Measurements from ENCODE around the gene PRKCD. TPM values are rescaled to one million over a fixed set of nuclear protein-coding genes. Genes with fewer than 3 reads are reported as not detected.
"Not testable (repeated sequence)": the region's sequence is repeated elsewhere in the genome, so short reads cannot be mapped to it uniquely, and the experiment has no call there.

The PRKCD gene
- total and polyA plus RNA-seq, 4 donors, result 16.1 to 33.4 (median 27.2) TPM

- H3K4me3 ChIP-seq (ENCODE audit: low read length in 2 of 2); H3K27me3 ChIP-seq (ENCODE audit: control insufficient read depth in 1 of 2, insufficient read depth in 2 of 2, low read length in 1 of 2); H3K27ac ChIP-seq (ENCODE audit: low read depth in 1 of 2, low read length in 2 of 2); intact Hi-C loops (cut with DNase I); ATAC-seq (ENCODE audit: low FRiP score); H3K4me1 ChIP-seq (ENCODE audit: control insufficient read depth in 1 of 2, insufficient read depth in 2 of 2, low read length in 2 of 2); H3K9me3 ChIP-seq (ENCODE audit: control insufficient read depth, low read length); H3K36me3 ChIP-seq (ENCODE audit: control insufficient read depth in 1 of 2, insufficient read depth in 2 of 2, low read length in 1 of 2): not testable (repeated sequence)
- peak in 1 of 2 donors; percentile 13 for DNase-seq
- WGBS, 2 donors, result 94 to 96% methylated on average over 9 of the region's 9 CpGs
Observed at GRCh38 chr3:53151086-53151438, 9.9 kb upstream of the PRKCD start.

DNA sequence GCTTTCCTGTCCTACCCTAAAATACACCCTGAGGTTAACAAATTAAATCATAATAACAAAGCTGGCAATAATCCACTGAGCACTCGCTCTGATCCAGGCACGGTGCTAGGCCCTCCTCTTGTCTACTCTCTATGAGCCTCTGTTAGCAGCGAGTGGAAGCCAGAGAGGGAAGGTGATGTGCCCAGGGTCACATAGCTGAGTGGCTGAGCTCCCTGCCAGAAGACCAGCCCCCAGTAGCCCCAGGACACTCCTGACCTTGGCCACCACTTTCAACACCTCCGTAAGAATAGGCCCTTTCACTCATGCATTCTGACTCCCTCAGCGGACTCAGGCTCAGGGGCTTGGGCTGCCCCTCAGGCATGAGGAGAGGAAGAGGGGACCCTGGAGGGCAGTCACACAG lies 9.5 kb upstream of the PRKCD start:
- DNase-seq (no peak), ATAC-seq (ENCODE audit: low FRiP score) (no peak)
- Histone ChIP-seq H3K9me3 (ENCODE audit: control insufficient read depth, low read length) (no peaks in the 10 kb centered on the region), H3K4me3 (ENCODE audit: low read length in 2 of 2) (no peak overlapping the region), H3K27me3 (ENCODE audit: control insufficient read depth in 1 of 2, insufficient read depth in 2 of 2, low read length in 1 of 2) (no peaks in the 10 kb centered on the region), H3K27ac (ENCODE audit: low read depth in 1 of 2, low read length in 2 of 2) (no peak overlapping the region), H3K4me1 (ENCODE audit: control insufficient read depth in 1 of 2, insufficient read depth in 2 of 2, low read length in 2 of 2) (no peaks in the 10 kb centered on the region), H3K36me3 (ENCODE audit: control insufficient read depth in 1 of 2, insufficient read depth in 2 of 2, low read length in 1 of 2) (no peaks in the 10 kb centered on the region)
- 94% methylated on average over 5 of the region's 5 CpGs for WGBS, 2 donors
- intact Hi-C loops (cut with DNase I), result no loop called here

- no peak overlapping the region for H3K4me3 ChIP-seq (ENCODE audit: low read length in 2 of 2)
- intact Hi-C loops (cut with DNase I), result no loop called here
- 91 to 95% methylated on average over 20 of the region's 20 CpGs for WGBS, 2 donors
- H3K36me3 ChIP-seq (ENCODE audit: control insufficient read depth in 1 of 2, insufficient read depth in 2 of 2, low read length in 1 of 2), result no peaks in the 10 kb centered on the region
- H3K27me3 ChIP-seq (ENCODE audit: control insufficient read depth in 1 of 2, insufficient read depth in 2 of 2, low read length in 1 of 2), result no peaks in the 10 kb centered on the region
- ATAC-seq (ENCODE audit: low FRiP score) (no peak), DNase-seq (peak in 1 of 2 donors; percentile 46)
- H3K27ac ChIP-seq (ENCODE audit: low read depth in 1 of 2, low read length in 2 of 2), result no peak overlapping the region
- no peaks in the 10 kb centered on the region for H3K4me1 ChIP-seq (ENCODE audit: control insufficient read depth in 1 of 2, insufficient read depth in 2 of 2, low read length in 2 of 2)
- H3K9me3 ChIP-seq (ENCODE audit: control insufficient read depth, low read length), result no peaks in the 10 kb centered on the region
Observed at GRCh38 chr3:53151870-53152660, 8.9 kb upstream of the PRKCD start.

DNA sequence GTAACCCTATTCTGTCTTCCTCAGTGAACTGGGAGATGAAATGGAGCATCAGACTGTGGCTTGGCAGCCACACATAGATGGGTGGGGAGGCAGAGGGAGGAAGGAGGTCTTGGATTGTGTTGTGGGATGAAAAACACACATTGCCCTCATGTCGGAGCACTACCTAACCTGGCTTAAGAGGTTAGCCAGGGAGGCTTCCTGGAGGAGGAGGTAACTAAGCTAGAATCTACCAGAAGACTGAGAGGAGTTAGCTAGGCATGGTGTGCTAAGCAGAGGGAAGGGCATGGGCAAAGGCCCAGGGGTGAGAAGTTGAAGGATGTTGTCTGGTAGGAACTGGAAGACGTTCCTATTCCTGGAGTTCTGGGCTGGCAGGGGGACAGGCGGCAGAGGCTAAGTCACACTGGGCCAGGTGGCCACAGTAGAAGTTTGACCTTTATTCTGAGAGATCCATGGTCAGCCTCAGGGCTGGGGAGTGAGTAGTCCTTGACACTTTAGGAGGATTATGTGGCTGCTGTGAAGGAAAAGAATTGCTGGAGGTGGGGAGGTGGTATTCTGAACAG lies 7.7 kb upstream of the PRKCD start:
- no peak for ATAC-seq (ENCODE audit: low FRiP score)
- H3K4me3 ChIP-seq (ENCODE audit: low read length in 2 of 2), result no peak overlapping the region
- no peaks in the 10 kb centered on the region for H3K27me3 ChIP-seq (ENCODE audit: control insufficient read depth in 1 of 2, insufficient read depth in 2 of 2, low read length in 1 of 2)
- WGBS, 2 donors, result 64 to 72% methylated on average over 3 of the region's 3 CpGs
- DNase-seq, result no peak
- no peaks in the 10 kb centered on the region for H3K36me3 ChIP-seq (ENCODE audit: control insufficient read depth in 1 of 2, insufficient read depth in 2 of 2, low read length in 1 of 2)
- H3K27ac ChIP-seq (ENCODE audit: low read depth in 1 of 2, low read length in 2 of 2), result no peak overlapping the region
- no peaks in the 10 kb centered on the region for H3K9me3 ChIP-seq (ENCODE audit: control insufficient read depth, low read length)
- H3K4me1 ChIP-seq (ENCODE audit: control insufficient read depth in 1 of 2, insufficient read depth in 2 of 2, low read length in 2 of 2), result no peaks in the 10 kb centered on the region
- intact Hi-C loops (cut with DNase I), result no loop called here

DNA sequence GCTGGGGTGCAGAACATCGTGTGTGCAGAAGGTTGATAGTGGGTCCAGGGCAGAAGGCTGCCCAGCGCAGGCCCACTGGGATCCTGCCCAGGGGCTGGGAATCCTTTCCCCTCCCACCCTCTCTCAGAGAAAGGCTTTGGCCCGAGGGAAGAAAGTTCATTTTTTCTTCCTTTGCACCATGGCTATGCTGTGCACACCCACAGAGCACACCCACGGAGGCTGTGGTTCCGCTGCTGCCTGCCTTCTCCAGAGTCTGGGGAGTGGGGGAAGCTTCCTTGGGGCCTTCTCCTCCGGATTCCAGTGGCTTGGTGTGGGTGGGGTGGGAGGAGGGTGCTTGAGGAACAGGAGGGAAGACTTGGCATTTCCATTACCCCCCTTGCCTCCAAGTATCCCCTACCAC lies 7.0 kb upstream of the PRKCD start:
- Histone ChIP-seq H3K4me3 (ENCODE audit: low read length in 2 of 2) (no peak overlapping the region), H3K4me1 (ENCODE audit: control insufficient read depth in 1 of 2, insufficient read depth in 2 of 2, low read length in 2 of 2) (no peaks in the 10 kb centered on the region), H3K27ac (ENCODE audit: low read depth in 1 of 2, low read length in 2 of 2) (no peak overlapping the region), H3K9me3 (ENCODE audit: control insufficient read depth, low read length) (no peaks in the 10 kb centered on the region), H3K27me3 (ENCODE audit: control insufficient read depth in 1 of 2, insufficient read depth in 2 of 2, low read length in 1 of 2) (no peaks in the 10 kb centered on the region), H3K36me3 (ENCODE audit: control insufficient read depth in 1 of 2, insufficient read depth in 2 of 2, low read length in 1 of 2) (no peaks in the 10 kb centered on the region)
- intact Hi-C loops (cut with DNase I), result no loop called here
- DNase-seq (no peak), ATAC-seq (ENCODE audit: low FRiP score) (no peak)
- 44 to 45% methylated on average over 6 of the region's 6 CpGs for WGBS, 2 donors

- intact Hi-C loops (cut with DNase I), result no loop called here
- no peaks in the 10 kb centered on the region for H3K4me1 ChIP-seq (ENCODE audit: control insufficient read depth in 1 of 2, insufficient read depth in 2 of 2, low read length in 2 of 2)
- ATAC-seq (ENCODE audit: low FRiP score), result peak; percentile 8
- no peak for DNase-seq
- H3K27ac ChIP-seq (ENCODE audit: low read depth in 1 of 2, low read length in 2 of 2), result no peak overlapping the region
- no peaks in the 10 kb centered on the region for H3K9me3 ChIP-seq (ENCODE audit: control insufficient read depth, low read length)
- 10 to 18% methylated on average over 4 of the region's 4 CpGs for WGBS, 2 donors
- no peaks in the 10 kb centered on the region for H3K36me3 ChIP-seq (ENCODE audit: control insufficient read depth in 1 of 2, insufficient read depth in 2 of 2, low read length in 1 of 2)
- no peaks in the 10 kb centered on the region for H3K27me3 ChIP-seq (ENCODE audit: control insufficient read depth in 1 of 2, insufficient read depth in 2 of 2, low read length in 1 of 2)
- no peak overlapping the region for H3K4me3 ChIP-seq (ENCODE audit: low read length in 2 of 2)
Observed at GRCh38 chr3:53154881-53155285, 6.1 kb upstream of the PRKCD start.

DNA sequence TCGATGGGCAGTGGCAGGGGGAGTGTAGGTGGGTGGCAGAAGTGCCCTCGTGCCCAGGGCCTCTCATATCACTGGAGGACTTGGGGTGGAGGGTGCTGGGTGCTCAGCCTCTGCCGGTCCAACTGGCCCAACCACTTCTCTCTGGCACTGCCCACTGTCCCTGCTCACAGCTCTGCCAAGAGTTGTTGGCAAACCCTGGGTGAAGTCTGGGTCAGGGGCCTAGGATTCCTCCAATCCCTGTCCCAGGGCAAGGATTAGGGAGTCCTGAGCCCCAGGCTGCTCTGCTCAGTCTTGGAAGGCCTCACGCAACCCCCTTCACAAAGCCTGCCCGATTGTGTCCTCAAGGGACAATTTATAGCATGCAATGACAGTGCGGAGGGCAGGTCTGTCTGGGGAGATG lies 5.2 kb upstream of the PRKCD start:
- Histone ChIP-seq H3K27me3 (ENCODE audit: control insufficient read depth in 1 of 2, insufficient read depth in 2 of 2, low read length in 1 of 2) (no peaks in the 10 kb centered on the region), H3K9me3 (ENCODE audit: control insufficient read depth, low read length) (no peaks in the 10 kb centered on the region), H3K27ac (ENCODE audit: low read depth in 1 of 2, low read length in 2 of 2) (no peak overlapping the region), H3K4me1 (ENCODE audit: control insufficient read depth in 1 of 2, insufficient read depth in 2 of 2, low read length in 2 of 2) (no peaks in the 10 kb centered on the region), H3K36me3 (ENCODE audit: control insufficient read depth in 1 of 2, insufficient read depth in 2 of 2, low read length in 1 of 2) (no peaks in the 10 kb centered on the region), H3K4me3 (ENCODE audit: low read length in 2 of 2) (no peak overlapping the region)
- ATAC-seq (ENCODE audit: low FRiP score) (no peak), DNase-seq (no peak)
- 25 to 33% methylated on average over 6 of the region's 6 CpGs for WGBS, 2 donors
- intact Hi-C loops (cut with DNase I), result no loop called here

- intact Hi-C loops (cut with DNase I), result no loop called here
- Histone ChIP-seq H3K36me3 (ENCODE audit: control insufficient read depth in 1 of 2, insufficient read depth in 2 of 2, low read length in 1 of 2) (no peaks in the 10 kb centered on the region), H3K4me3 (ENCODE audit: low read length in 2 of 2) (no peak overlapping the region), H3K27me3 (ENCODE audit: control insufficient read depth in 1 of 2, insufficient read depth in 2 of 2, low read length in 1 of 2) (no peaks in the 10 kb centered on the region), H3K27ac (ENCODE audit: low read depth in 1 of 2, low read length in 2 of 2) (no peak overlapping the region), H3K4me1 (ENCODE audit: control insufficient read depth in 1 of 2, insufficient read depth in 2 of 2, low read length in 2 of 2) (no peaks in the 10 kb centered on the region), H3K9me3 (ENCODE audit: control insufficient read depth, low read length) (no peaks in the 10 kb centered on the region)
- no peak for ATAC-seq (ENCODE audit: low FRiP score)
- 33 to 44% methylated on average over 33 to 36 of the region's 36 CpGs for WGBS, 2 donors
- DNase-seq, result no peak
Observed at GRCh38 chr3:53156368-53156834, 4.6 kb upstream of the PRKCD start.

DNA sequence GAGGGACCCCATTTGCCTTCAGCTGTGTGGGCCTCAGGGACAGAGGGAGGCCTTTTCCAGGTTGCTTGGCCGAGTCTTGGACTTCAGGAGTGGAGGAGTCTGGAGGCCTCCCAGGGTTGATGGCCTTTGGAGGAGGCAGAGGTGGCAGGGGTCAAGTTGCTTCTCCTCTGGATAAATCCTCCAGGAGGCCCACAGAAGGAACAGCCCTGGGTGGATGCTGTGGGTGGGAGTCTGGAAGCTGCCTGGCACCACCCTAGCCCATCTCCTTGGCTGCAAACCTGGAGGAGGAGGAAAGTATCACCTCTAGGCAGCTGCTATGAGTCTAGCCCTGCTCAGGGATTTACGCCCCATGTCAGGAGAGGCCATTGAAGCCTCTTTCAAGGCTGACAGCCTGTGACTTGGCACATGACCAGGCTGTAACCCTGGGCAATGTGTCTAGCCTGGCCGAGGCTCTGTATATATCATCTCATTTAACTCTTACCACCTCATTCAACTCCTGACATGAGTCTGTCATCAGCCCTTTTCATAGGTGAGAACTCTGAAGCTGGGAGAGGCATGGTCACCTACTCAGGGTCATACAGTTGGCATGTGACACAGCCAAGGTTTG lies 2.9 kb upstream of the PRKCD start:
- DNase-seq (no peak), ATAC-seq (ENCODE audit: low FRiP score) (no peak)
- intact Hi-C loops (cut with DNase I), result no loop called here
- Histone ChIP-seq H3K27me3 (ENCODE audit: control insufficient read depth in 1 of 2, insufficient read depth in 2 of 2, low read length in 1 of 2) (no peaks in the 10 kb centered on the region), H3K4me1 (ENCODE audit: control insufficient read depth in 1 of 2, insufficient read depth in 2 of 2, low read length in 2 of 2) (no peaks in the 10 kb centered on the region), H3K36me3 (ENCODE audit: control insufficient read depth in 1 of 2, insufficient read depth in 2 of 2, low read length in 1 of 2) (no peaks in the 10 kb centered on the region), H3K27ac (ENCODE audit: low read depth in 1 of 2, low read length in 2 of 2) (no peak overlapping the region), H3K9me3 (ENCODE audit: control insufficient read depth, low read length) (no peaks in the 10 kb centered on the region), H3K4me3 (ENCODE audit: low read length in 2 of 2) (no peak overlapping the region)
- WGBS, 2 donors, result 65 to 67% methylated on average over 3 of the region's 3 CpGs
